K562 (cell line): Measurements from ENCODE around the gene TJP3.

ENCODE experiments used
- EP300 ChIP-seq: IDR thresholded peaks from 2 replicates; pipeline ENCODE4 v1.6.1; 2012; ENCODE audit warnings: low read length, improper control_type of control experiment
- GABPA ChIP-seq: fragments of 200-800 bp; sonication (Bioruptor generic); conservative IDR thresholded peaks from 2 replicates; pipeline ENCODE4 v1.6.1; 2016; ENCODE audit warnings: low read depth, missing genetic modification characterization, missing compliant biosample characterization
- GATA2 ChIP-seq: sonication (generic); formaldehyde crosslinking; IDR thresholded peaks from 2 replicates; pipeline ENCODE4 v1.4.0; 2020; ENCODE audit warnings: mild to moderate bottlenecking, missing genetic modification reagents
- HDAC6 ChIP-seq: IDR thresholded peaks from 2 replicates; pipeline ENCODE4 v1.6.1; 2012; ENCODE audit warnings: low read depth, mild to moderate bottlenecking, control low read depth, inconsistent platforms, low read length, moderate library complexity
- POLR2A ChIP-seq: fragments of 450-650 bp; conservative IDR thresholded peaks from 2 replicates; pipeline ENCODE4 v1.6.1; 2016
- SP1 ChIP-seq: sonication (generic); formaldehyde crosslinking; IDR thresholded peaks from 2 replicates; pipeline ENCODE4 v1.8.1; 2022; ENCODE audit warnings: mild to moderate bottlenecking, missing genetic modification reagents
- ZNF41 ChIP-seq: fragments of 250-450 bp; sonication (Bioruptor Pico); conservative IDR thresholded peaks from 2 replicates; pipeline ENCODE4 v1.4.0; 2020; ENCODE audit warnings: mild to moderate bottlenecking
- TF ChIP-seq, protein P1 (sequence below), 3 experiments: IDR thresholded peaks in 2 of 3; conservative IDR thresholded peaks in 1 of 3; 2 replicates each; pipeline ENCODE4 v1.5.1; 2011 to 2012; ENCODE audit warnings: low read length in 3 of 3, mild to moderate bottlenecking in 3 of 3, control low read depth in 2 of 3, improper control_type of control experiment in 1 of 3, inconsistent platforms in 1 of 3, low read depth in 1 of 3, mixed read lengths in 1 of 3, moderate library complexity in 1 of 3; ENCODE audit not compliant: insufficient read depth in 2 of 3
- TF ChIP-seq, protein P2 (sequence below): IDR thresholded peaks from 2 replicates; pipeline ENCODE4 v1.6.1; 2012; ENCODE audit warnings: low read depth, low read length, improper control_type of control experiment, borderline replicate concordance
- TF ChIP-seq, protein P3 (sequence below), 2 experiments: fragments of 450-650 bp; conservative IDR thresholded peaks; 2 replicates each; pipeline ENCODE4 v1.6.1; 2017; ENCODE audit warnings: mild to moderate bottlenecking in 2 of 2, moderate library complexity in 2 of 2

DNA sequence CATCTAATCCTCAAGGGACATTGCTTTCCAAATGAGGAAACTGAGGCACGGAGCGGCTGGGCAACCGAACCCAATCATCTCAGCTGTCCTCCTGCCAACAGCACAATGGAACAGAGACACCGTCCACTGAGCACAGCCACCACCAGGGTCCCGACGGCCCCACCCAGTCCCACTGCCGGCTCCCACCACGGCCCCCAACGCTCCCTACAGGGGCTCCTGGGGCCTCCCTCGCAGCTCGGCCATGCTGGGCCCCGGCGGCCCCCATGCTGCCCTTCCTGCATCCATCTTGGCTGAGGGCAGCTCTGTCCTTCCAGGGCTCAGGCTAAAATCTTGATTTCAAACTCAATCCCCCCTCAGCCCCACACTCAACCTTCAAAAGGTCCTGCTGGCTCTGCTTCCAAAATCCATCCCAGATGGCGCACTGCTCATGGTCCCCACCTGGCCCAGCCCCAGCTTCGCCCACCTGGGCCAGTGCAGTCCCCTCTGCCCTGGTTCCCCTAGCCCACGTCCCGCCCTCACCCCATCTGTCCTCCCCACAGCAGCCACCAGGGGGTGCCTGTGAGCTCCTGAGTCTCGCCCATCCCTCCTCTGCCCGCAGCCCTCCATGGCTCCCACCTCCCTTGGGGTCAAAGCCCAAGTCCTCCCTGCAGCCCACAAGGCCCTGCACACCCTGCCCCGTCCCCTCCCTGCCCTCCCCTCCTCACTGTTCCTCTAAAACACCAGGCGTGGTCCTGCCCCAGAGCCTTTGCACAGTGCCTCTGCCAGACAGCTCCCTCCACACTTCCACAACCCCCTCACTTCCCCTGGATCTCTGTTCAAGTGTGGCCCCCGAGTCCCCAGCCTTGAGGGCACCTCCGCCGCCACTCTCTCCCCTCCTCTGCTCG, 15.8 kb upstream of the TJP3 start:
- TF ChIP-seq, protein P1, sequence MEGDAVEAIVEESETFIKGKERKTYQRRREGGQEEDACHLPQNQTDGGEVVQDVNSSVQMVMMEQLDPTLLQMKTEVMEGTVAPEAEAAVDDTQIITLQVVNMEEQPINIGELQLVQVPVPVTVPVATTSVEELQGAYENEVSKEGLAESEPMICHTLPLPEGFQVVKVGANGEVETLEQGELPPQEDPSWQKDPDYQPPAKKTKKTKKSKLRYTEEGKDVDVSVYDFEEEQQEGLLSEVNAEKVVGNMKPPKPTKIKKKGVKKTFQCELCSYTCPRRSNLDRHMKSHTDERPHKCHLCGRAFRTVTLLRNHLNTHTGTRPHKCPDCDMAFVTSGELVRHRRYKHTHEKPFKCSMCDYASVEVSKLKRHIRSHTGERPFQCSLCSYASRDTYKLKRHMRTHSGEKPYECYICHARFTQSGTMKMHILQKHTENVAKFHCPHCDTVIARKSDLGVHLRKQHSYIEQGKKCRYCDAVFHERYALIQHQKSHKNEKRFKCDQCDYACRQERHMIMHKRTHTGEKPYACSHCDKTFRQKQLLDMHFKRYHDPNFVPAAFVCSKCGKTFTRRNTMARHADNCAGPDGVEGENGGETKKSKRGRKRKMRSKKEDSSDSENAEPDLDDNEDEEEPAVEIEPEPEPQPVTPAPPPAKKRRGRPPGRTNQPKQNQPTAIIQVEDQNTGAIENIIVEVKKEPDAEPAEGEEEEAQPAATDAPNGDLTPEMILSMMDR (IDR thresholded peaks at IDR 0.05 in 2 of 3, conservative IDR thresholded peaks at IDR 0.05 in 1 of 3; ENCODE audit: insufficient read depth in 2 of 3, low read depth in 1 of 3, low read length in 3 of 3) = peak; percentile 55 to 77 (median 71)
- no peak for TF ChIP-seq SP1 (CRISPR knock-in tag)
- no peak for TF ChIP-seq HDAC6
- TF ChIP-seq, protein P2, sequence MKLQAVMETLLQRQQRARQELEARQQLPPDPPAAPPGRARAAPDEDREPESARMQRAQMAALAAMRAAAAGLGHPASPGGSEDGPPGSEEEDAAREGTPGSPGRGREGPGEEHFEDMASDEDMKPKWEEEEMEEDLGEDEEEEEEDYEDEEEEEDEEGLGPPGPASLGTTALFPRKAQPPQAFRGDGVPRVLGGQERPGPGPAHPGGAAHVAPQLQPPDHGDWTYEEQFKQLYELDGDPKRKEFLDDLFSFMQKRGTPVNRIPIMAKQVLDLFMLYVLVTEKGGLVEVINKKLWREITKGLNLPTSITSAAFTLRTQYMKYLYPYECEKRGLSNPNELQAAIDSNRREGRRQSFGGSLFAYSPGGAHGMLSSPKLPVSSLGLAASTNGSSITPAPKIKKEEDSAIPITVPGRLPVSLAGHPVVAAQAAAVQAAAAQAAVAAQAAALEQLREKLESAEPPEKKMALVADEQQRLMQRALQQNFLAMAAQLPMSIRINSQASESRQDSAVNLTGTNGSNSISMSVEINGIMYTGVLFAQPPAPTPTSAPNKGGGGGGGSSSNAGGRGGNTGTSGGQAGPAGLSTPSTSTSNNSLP = no peak
- no peak for TF ChIP-seq GABPA (tag)
- no peak for TF ChIP-seq POLR2A
- TF ChIP-seq ZNF41 (CRISPR knock-in tag) = no peak
- TF ChIP-seq GATA2 (CRISPR knock-in tag) = no peak
- TF ChIP-seq EP300 = no peak
- TF ChIP-seq, protein P3, sequence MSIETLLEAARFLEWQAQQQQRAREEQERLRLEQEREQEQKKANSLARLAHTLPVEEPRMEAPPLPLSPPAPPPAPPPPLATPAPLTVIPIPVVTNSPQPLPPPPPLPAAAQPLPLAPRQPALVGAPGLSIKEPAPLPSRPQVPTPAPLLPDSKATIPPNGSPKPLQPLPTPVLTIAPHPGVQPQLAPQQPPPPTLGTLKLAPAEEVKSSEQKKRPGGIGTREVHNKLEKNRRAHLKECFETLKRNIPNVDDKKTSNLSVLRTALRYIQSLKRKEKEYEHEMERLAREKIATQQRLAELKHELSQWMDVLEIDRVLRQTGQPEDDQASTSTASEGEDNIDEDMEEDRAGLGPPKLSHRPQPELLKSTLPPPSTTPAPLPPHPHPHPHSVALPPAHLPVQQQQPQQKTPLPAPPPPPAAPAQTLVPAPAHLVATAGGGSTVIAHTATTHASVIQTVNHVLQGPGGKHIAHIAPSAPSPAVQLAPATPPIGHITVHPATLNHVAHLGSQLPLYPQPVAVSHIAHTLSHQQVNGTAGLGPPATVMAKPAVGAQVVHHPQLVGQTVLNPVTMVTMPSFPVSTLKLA (conservative IDR thresholded peaks at IDR 0.05) = no peak
